Body of pancreas (tissue), 4 donors: ENCODE measurements around the gene FBLN2. TPM values are rescaled to one million over a fixed set of nuclear protein-coding genes. Genes with fewer than 3 reads are reported as not detected.

Experiments
- ATAC-seq: fragments of 150-250 bp; one replicate; pipeline ENCODE4 v1.9.1; 2016
- DNase-seq, 4 donors: peaks; one replicate each; pipeline ENCODE4 v3.0.0-alpha.2; 2019
- H3K27ac ChIP-seq, 4 donors: fragments of 200-600 bp; sonication (generic); 1 replicate in 3 of 4; 2 replicates in 1 of 4; pipeline versions ENCODE4 v1.5.1 to v1.6.1; 2016 to 2019; ENCODE audit warnings: mild to moderate bottlenecking in 1 of 4, mixed read lengths in 1 of 4, moderate library complexity in 1 of 4
- H3K27me3 ChIP-seq, 2 donors: fragments of 200-600 bp; sonication (generic); one replicate each; pipeline ENCODE4 v1.6.0; 2016; ENCODE audit warnings: mild to moderate bottlenecking in 1 of 2
- H3K36me3 ChIP-seq, 2 donors: fragments of 200-600 bp; sonication (generic); replicated peaks in 1 of 2; 2 replicates each; pipeline ENCODE4 v1.5.1; 2016; ENCODE audit warnings: low read depth in 2 of 2; ENCODE audit not compliant: insufficient read depth in 1 of 2
- H3K4me1 ChIP-seq: fragments of 200-600 bp; sonication (generic); one replicate; pipeline ENCODE4 v1.6.0; 2016
- H3K4me3 ChIP-seq, 2 donors: fragments of 200-600 bp; sonication (generic); 1 replicate in 1 of 2; 2 replicates in 1 of 2; pipeline ENCODE4 v1.5.1; 2016 to 2019
- H3K9me3 ChIP-seq, 3 donors: fragments of 200-600 bp; sonication (generic); 1 replicate in 2 of 3; 2 replicates in 1 of 3; pipeline ENCODE4 v1.5.1; 2016
- CTCF ChIP-seq, 7 experiments: fragments of 450-650 bp in 4 of 7; fragments of 200-600 bp in 3 of 7; sonication (generic) in 3 of 7; IDR thresholded peaks; one replicate each; pipeline ENCODE4 v1.5.1; 2016 to 2019; ENCODE audit warnings: antibody characterized with exemption in 7 of 7
- POLR2A ChIP-seq, 3 donors: fragments of 450-650 bp; IDR thresholded peaks; one replicate each; pipeline ENCODE4 v1.6.1; 2016; ENCODE audit warnings: antibody characterized with exemption in 3 of 3, mild to moderate bottlenecking in 2 of 3
- WGBS, 2 donors: methylation state at CpG; one replicate each; pipeline ENCODE4 v1.1.5; 2017; 5-methylcytosine and 5-hydroxymethylcytosine counted together
- intact Hi-C: fragments of 100-400 bp; cut with DNase I; formaldehyde crosslinking; loops from one replicate; pipeline ENCODE4 v1.15.1; 2023
- total RNA-seq, 2 donors: library from RNA; depleted of rRNA; stranded (reverse); fragments of >200 nt; gene quantifications; one replicate each; pipeline ENCODE4 v1.1.0, GENCODE V29; 2016

FBLN2 gene
- total RNA-seq, 2 donors from 2014 or later: 18.9 to 54.7 TPM

GRCh38 chr3:13509059-13509815 is 39.7 kb upstream of the FBLN2 start:
- DNase-seq (peak in 1 of 4 donors; percentile 8), ATAC-seq (no peak)
- Histone ChIP-seq H3K9me3 (no peaks in the 10 kb centered on the region), H3K4me3 (no peak overlapping the region), H3K4me1 (no peaks in the 10 kb centered on the region), H3K36me3 (no peaks in the 10 kb centered on the region), H3K27me3 (no peaks in the 10 kb centered on the region), H3K27ac (no peak overlapping the region)
- intact Hi-C loops: no loop called here
- 85 to 87% methylated on average over 7 to 15 of the region's 15 CpGs for WGBS, 2 donors
- TF ChIP-seq CTCF (IDR thresholded peaks at IDR 0.05) (no peak), POLR2A (IDR thresholded peaks at IDR 0.05) (no peak)

GRCh38 chr3:13509816-13510192 is 39.1 kb upstream of the FBLN2 start:
- DNase-seq: peak in 1 of 4 donors; percentile 8
- Histone ChIP-seq H3K4me1 (no peaks in the 10 kb centered on the region), H3K9me3 (no peaks in the 10 kb centered on the region), H3K4me3 (no peak overlapping the region), H3K36me3 (no peaks in the 10 kb centered on the region), H3K27ac (no peak overlapping the region), H3K27me3 (no peaks in the 10 kb centered on the region)
- no peak for ATAC-seq
- intact Hi-C loops: no loop called here
- TF ChIP-seq POLR2A (IDR thresholded peaks at IDR 0.05) (no peak), CTCF (IDR thresholded peaks at IDR 0.05) (no peak)
- WGBS, 2 donors: 90 to 94% methylated on average over 4 to 8 of the region's 8 CpGs

GRCh38 chr3:13512451-13512850 is 36.5 kb upstream of the FBLN2 start:
- WGBS, 2 donors: 91 to 94% methylated on average over 4 to 7 of the region's 7 CpGs
- no peaks in the 10 kb centered on the region for H3K4me1 ChIP-seq
- TF ChIP-seq CTCF (IDR thresholded peaks at IDR 0.05): no peak
- no peak for TF ChIP-seq POLR2A (IDR thresholded peaks at IDR 0.05)
- H3K4me3 ChIP-seq: no peak overlapping the region
- peak in 1 of 4 donors; percentile 4 for DNase-seq
- no peaks in the 10 kb centered on the region for H3K27me3 ChIP-seq
- intact Hi-C loops: no loop called here
- H3K9me3 ChIP-seq: no peaks in the 10 kb centered on the region
- H3K36me3 ChIP-seq: no peaks in the 10 kb centered on the region
- H3K27ac ChIP-seq: no peak overlapping the region
- no peak for ATAC-seq

- no peak overlapping the region for H3K4me3 ChIP-seq
- intact Hi-C loops: no loop called here
- no peaks in the 10 kb centered on the region for H3K27me3 ChIP-seq
- H3K4me1 ChIP-seq: no peaks in the 10 kb centered on the region
- TF ChIP-seq CTCF (IDR thresholded peaks at IDR 0.05) (no peak), POLR2A (IDR thresholded peaks at IDR 0.05) (no peak)
- no peaks in the 10 kb centered on the region for H3K36me3 ChIP-seq
- no peak for ATAC-seq
- no peaks in the 10 kb centered on the region for H3K9me3 ChIP-seq
- peak in 1 of 4 donors; percentile 9 for DNase-seq
- no peak overlapping the region for H3K27ac ChIP-seq
- WGBS, 2 donors: 67 to 68% methylated on average over 18 to 20 of the region's 20 CpGs
Measured at GRCh38 chr3:13513051-13513912, 35.6 kb upstream of the FBLN2 start.
